ENCODE results near the gene CNGA4. TPM values are rescaled to one million over a fixed set of nuclear protein-coding genes. Genes with fewer than 3 reads are reported as not detected.

CNGA4 gene, protein sequence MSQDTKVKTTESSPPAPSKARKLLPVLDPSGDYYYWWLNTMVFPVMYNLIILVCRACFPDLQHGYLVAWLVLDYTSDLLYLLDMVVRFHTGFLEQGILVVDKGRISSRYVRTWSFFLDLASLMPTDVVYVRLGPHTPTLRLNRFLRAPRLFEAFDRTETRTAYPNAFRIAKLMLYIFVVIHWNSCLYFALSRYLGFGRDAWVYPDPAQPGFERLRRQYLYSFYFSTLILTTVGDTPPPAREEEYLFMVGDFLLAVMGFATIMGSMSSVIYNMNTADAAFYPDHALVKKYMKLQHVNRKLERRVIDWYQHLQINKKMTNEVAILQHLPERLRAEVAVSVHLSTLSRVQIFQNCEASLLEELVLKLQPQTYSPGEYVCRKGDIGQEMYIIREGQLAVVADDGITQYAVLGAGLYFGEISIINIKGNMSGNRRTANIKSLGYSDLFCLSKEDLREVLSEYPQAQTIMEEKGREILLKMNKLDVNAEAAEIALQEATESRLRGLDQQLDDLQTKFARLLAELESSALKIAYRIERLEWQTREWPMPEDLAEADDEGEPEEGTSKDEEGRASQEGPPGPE
- total RNA-seq = 0.33 TPM in 1 of 2 replicates, not detected in the other

DNA sequence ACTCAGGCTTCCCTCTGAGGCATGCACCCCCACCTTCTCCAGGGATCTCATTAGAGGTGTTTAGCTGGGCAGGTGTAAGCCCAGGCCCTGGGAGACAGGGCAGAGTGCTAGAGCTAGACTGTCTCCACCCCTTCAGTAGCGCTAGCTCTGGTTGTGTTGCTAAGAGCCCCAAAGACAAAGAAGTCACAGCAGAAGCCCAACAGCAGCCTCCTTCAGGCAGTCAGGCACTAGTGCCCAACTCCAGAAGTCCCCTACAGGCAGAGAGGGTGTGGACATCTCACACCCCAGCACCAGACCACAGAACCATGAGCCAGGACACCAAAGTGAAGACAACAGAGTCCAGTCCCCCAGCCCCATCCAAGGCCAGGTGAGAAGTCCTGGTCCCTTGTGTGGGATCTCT lies at the start of gene CNGA4:
Gene CNGA4, plus strand, starts transcription at position 188 of the 400 bp plus-strand sequence. Its CDS starts 118 bp downstream, at position 306.

DNA sequence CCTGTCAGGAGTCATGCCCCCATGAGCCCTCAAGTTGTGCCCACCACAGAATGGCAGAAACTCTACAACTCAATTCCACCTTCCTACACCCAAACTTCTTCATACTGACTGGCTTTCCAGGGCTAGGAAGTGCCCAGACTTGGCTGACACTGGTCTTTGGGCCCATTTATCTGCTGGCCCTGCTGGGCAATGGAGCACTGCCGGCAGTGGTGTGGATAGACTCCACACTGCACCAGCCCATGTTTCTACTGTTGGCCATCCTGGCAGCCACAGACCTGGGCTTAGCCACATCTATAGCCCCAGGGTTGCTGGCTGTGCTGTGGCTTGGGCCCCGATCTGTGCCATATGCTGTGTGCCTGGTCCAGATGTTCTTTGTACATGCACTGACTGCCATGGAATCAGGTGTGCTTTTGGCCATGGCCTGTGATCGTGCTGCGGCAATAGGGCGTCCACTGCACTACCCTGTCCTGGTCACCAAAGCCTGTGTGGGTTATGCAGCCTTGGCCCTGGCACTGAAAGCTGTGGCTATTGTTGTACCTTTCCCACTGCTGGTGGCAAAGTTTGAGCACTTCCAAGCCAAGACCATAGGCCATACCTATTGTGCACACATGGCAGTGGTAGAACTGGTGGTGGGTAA lies 39.6 kb upstream of the CNGA4 start, which contains the start of gene OR52W1:
Gene OR52W1, plus strand, starts transcription at position 51 of the 637 bp plus-strand sequence. Its CDS starts 0 bp downstream, at position 51.

DNA sequence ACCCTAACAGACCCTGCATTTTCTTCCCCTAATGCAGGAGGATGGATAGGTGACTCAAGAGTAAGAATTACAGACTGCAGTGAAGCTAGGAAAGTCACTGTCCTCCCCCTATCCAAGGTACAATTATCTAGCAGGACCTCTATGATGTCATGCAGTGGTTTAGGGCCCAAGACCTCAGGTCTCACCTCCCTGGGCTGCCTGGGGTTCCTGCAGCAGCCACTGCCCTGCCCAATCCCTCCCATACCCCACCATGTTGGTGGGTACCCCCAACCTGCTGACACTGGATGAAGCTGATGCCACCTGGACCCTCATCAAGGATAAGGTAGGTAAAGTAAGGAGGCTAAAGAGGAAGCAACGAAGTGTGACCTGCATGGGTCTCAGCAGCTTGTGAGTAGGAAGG lies 33.5 kb upstream of the CNGA4 start, which contains the start of gene C11orf42:
Gene C11orf42, plus strand, starts transcription at position 192 of the 400 bp plus-strand sequence. Its CDS starts 59 bp downstream, at position 251.

DNA sequence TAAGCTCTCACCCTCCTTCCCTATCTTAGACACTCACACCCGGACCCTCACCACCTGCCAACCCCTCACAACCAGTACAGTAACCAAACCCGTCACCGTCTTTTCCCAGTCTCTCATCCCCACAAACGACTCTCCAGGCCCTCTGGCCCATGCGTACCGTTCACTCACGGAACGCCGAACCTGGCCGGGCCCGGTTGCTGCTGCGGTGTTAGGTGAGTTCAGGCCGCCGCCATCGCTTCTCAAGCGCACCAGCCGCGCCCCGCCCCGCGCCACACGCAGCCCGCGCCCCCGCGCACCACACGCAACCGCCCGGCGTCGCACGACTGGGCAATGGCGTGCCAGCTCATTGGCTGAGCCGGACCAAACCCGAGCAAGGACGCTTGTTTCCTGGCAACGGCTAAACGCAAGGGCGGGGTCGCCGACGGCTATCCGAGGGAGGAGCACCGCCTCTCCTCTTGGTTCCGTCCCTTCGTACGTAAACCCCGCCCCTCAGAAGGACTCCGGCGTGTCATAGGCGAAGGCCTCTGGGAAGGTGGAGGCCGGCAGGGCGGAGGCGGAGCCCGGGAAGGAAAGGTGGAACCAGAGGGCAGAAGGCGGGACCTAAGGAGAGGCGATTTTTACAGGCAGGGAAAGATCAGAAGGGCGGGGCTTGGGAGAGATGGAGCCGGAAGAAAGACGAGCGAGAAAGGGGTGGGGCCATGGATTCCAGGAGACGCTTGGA lies 4.3 kb upstream of the CNGA4 start, which contains the start of gene FHIP1B:
Gene FHIP1B, minus strand, starts transcription at position 250 of the 721 bp plus-strand sequence. CDS start 10,120 bp downstream, outside the sequence.

Other genes starting within 250 kb of the CNGA4 start
- not detected in 2 replicates for gene OR56A4, start 232.1 kb upstream of the CNGA4 start, total RNA-seq
- under 0.01 TPM in 1 of 2 replicates, not detected in the other for gene OR56A1, start 208.3 kb upstream of the CNGA4 start, total RNA-seq
- not detected in 2 replicates for gene OR56B4, start 131.4 kb upstream of the CNGA4 start, total RNA-seq
- not detected in 2 replicates for gene OR52B2, start 68.8 kb upstream of the CNGA4 start, total RNA-seq
- not detected in 2 replicates for gene OR52W1, start 39.9 kb upstream of the CNGA4 start, total RNA-seq
- gene C11orf42, start 33.5 kb upstream of the CNGA4 start, total RNA-seq = not detected in 2 replicates
- gene FHIP1B, start 4.5 kb upstream of the CNGA4 start, total RNA-seq = 13.4 and 13.7 TPM in 2 replicates
- not detected in 2 replicates for gene CCKBR, start 20.7 kb downstream of the CNGA4 start, total RNA-seq
- 301 and 798 TPM in 2 replicates for gene CAVIN3, start 81.4 kb downstream of the CNGA4 start, total RNA-seq
- 50.8 and 113 TPM in 2 replicates for gene SMPD1, start 151.4 kb downstream of the CNGA4 start, total RNA-seq
- gene APBB1, start 180.0 kb downstream of the CNGA4 start, total RNA-seq = 55.3 and 83.9 TPM in 2 replicates
- 0.44 and 1.7 TPM in 2 replicates for gene HPX, start 201.9 kb downstream of the CNGA4 start, total RNA-seq
- gene TRIM3, start 234.9 kb downstream of the CNGA4 start, total RNA-seq = 25.2 and 56.1 TPM in 2 replicates
- 63.7 and 65.5 TPM in 2 replicates for gene ARFIP2, start 242.2 kb downstream of the CNGA4 start, total RNA-seq
- gene TIMM10B, start 242.4 kb downstream of the CNGA4 start, total RNA-seq = 37.1 and 46.1 TPM in 2 replicates